Left forelimb (tissue), 1 donor: ENCODE data around the gene ZBTB32.

Source experiments
- DNase-seq: peaks from one replicate; pipeline ENCODE4 v3.0.0-alpha.2; 2018; ENCODE audit warnings: low spot score

The ZBTB32 gene

GRCh38 chr19:35752746-35753350 is 48.5 kb downstream of the ZBTB32 start:
- DNase-seq: no peak

- DNase-seq: no peak
These were observed 49.4 kb downstream of the ZBTB32 start for GRCh38 chr19:35753634-35754369.

- no peak for DNase-seq
These were observed 50.2 kb downstream of the ZBTB32 start for GRCh38 chr19:35754370-35755130.

GRCh38 chr19:35755131-35755549 is 50.8 kb downstream of the ZBTB32 start:
- no peak for DNase-seq

- DNase-seq: peak; percentile 84
These were observed 51.4 kb downstream of the ZBTB32 start for GRCh38 chr19:35755550-35756376.

GRCh38 chr19:35756377-35757230 is 52.2 kb downstream of the ZBTB32 start, which contains the start of gene HSPB6:
HSPB6 (minus strand) TSS chr19:35757029; CDS start chr19:35757008, 21 bp downstream.
- no peak for DNase-seq

- DNase-seq: peak; percentile 98
These were observed 52.9 kb downstream of the ZBTB32 start for GRCh38 chr19:35757231-35757748.

GRCh38 chr19:35757749-35758608 is 53.6 kb downstream of the ZBTB32 start, which contains the start of gene PROSER3:
PROSER3 (plus strand) TSS chr19:35758176; CDS start chr19:35758216, 40 bp downstream.
- peak; percentile 99 for DNase-seq

- no peak for DNase-seq
These were observed 55.3 kb downstream of the ZBTB32 start for GRCh38 chr19:35759697-35760096.

- DNase-seq: no peak
These were observed 56.5 kb downstream of the ZBTB32 start for GRCh38 chr19:35760711-35761349.

GRCh38 chr19:35764432-35765315 is 60.3 kb downstream of the ZBTB32 start:
- no peak for DNase-seq
